ENCODE data around the gene ZNF750.

ZNF750 gene

GRCh38 chr17:82854226-82854625 is 14.4 kb upstream of the ZNF750 start:
- Histone ChIP-seq H3K27ac (replicated peaks) (no peak overlapping the region), H3K27me3 (ENCODE audit: insufficient read depth, poor library complexity, severe bottlenecking) (no peaks in the 10 kb centered on the region), H3K4me3 (replicated peaks; ENCODE audit: insufficient read depth, low read length) (no peak overlapping the region)
- TF ChIP-seq CTCF (IDR thresholded peaks at IDR 0.05; ENCODE audit: insufficient read depth, low read length) = no peak
- no peak for TF ChIP-seq SPI1 (IDR thresholded peaks at IDR 0.05; ENCODE audit: borderline replicate concordance, low read depth)
- no peak for TF ChIP-seq REST (IDR thresholded peaks at IDR 0.05; ENCODE audit: insufficient replicate concordance, low read depth)
- DNase-seq (ENCODE audit: low read depth in 1 of 2, low spot score in 1 of 2) = no peak

GRCh38 chr17:82851381-82851780 is 11.6 kb upstream of the ZNF750 start:
- Histone ChIP-seq H3K4me3 (replicated peaks; ENCODE audit: insufficient read depth, low read length) (no peak overlapping the region), H3K27ac (replicated peaks) (no peak overlapping the region), H3K27me3 (ENCODE audit: insufficient read depth, poor library complexity, severe bottlenecking) (no peaks in the 10 kb centered on the region)
- TF ChIP-seq GABPA (IDR thresholded peaks at IDR 0.05; ENCODE audit: low read depth) (no peak), SPI1 (IDR thresholded peaks at IDR 0.05; ENCODE audit: borderline replicate concordance, low read depth) (no peak)
- no peak for DNase-seq (ENCODE audit: low read depth in 1 of 2, low spot score in 1 of 2)

GRCh38 chr17:82849076-82849945 is 9.5 kb upstream of the ZNF750 start:
- Histone ChIP-seq H3K27ac (replicated peaks) (no peak overlapping the region), H3K4me3 (replicated peaks; ENCODE audit: insufficient read depth, low read length) (no peak overlapping the region), H3K27me3 (ENCODE audit: insufficient read depth, poor library complexity, severe bottlenecking) (no peaks in the 10 kb centered on the region)
- TF ChIP-seq GABPA (IDR thresholded peaks at IDR 0.05; ENCODE audit: low read depth) (no peak), CTCF (IDR thresholded peaks at IDR 0.05; ENCODE audit: insufficient read depth, low read length) (no peak), SPI1 (IDR thresholded peaks at IDR 0.05; ENCODE audit: borderline replicate concordance, low read depth) (peak; percentile 84), REST (IDR thresholded peaks at IDR 0.05; ENCODE audit: insufficient replicate concordance, low read depth) (no peak)
- peak in 1 of 2 experiments; percentile 50 for DNase-seq (ENCODE audit: low read depth in 1 of 2, low spot score in 1 of 2)

- Histone ChIP-seq H3K27ac (replicated peaks) (no peak overlapping the region), H3K4me3 (replicated peaks; ENCODE audit: insufficient read depth, low read length) (no peak overlapping the region), H3K27me3 (ENCODE audit: insufficient read depth, poor library complexity, severe bottlenecking) (no peaks in the 10 kb centered on the region)
- TF ChIP-seq GABPA (IDR thresholded peaks at IDR 0.05; ENCODE audit: low read depth) = no peak
- no peak for TF ChIP-seq SPI1 (IDR thresholded peaks at IDR 0.05; ENCODE audit: borderline replicate concordance, low read depth)
- TF ChIP-seq REST (IDR thresholded peaks at IDR 0.05; ENCODE audit: insufficient replicate concordance, low read depth) = no peak
- DNase-seq (ENCODE audit: low read depth in 1 of 2, low spot score in 1 of 2) = no peak
These were observed 8.3 kb upstream of the ZNF750 start for GRCh38 chr17:82848022-82848592.

Measured in HL-60 (cell line).